Testis (tissue), 3 donors: Measurements from ENCODE around the gene SACM1L. TPM values are rescaled to one million over a fixed set of nuclear protein-coding genes. Genes with fewer than 3 reads are reported as not detected.

ENCODE experiments used
- DNase-seq: peaks from one replicate; pipeline ENCODE4 v3.0.0-alpha.2; 2019
- H3K27ac ChIP-seq, 2 donors: fragments of 200-600 bp; sonication (generic); one replicate each; pipeline ENCODE4 v1.5.1; 2019
- H3K27me3 ChIP-seq: fragments of 200-600 bp; sonication (generic); one replicate; pipeline ENCODE4 v1.5.1; 2019
- H3K36me3 ChIP-seq: fragments of 200-600 bp; sonication (generic); one replicate; pipeline ENCODE4 v1.5.1; 2017; ENCODE audit warnings: low read depth; ENCODE audit errors: missing control alignments
- H3K4me1 ChIP-seq: fragments of 200-600 bp; sonication (generic); one replicate; pipeline ENCODE4 v1.5.1; 2019
- H3K4me3 ChIP-seq, 2 donors: fragments of 200-600 bp; sonication (generic); one replicate each; pipeline ENCODE4 v1.5.1; 2017 to 2019
- H3K9me3 ChIP-seq: fragments of 200-600 bp; sonication (generic); one replicate; pipeline ENCODE4 v1.5.1; 2017
- CTCF ChIP-seq, 3 experiments: fragments of 450-650 bp in 2 of 3; fragments of 200-600 bp in 1 of 3; sonication (generic) in 1 of 3; IDR thresholded peaks; one replicate each; pipeline ENCODE4 v1.5.1; 2016 to 2019; ENCODE audit warnings: antibody characterized with exemption in 3 of 3, mild to moderate bottlenecking in 2 of 3, moderate library complexity in 1 of 3
- POLR2A ChIP-seq: fragments of 450-650 bp; IDR thresholded peaks from one replicate; pipeline ENCODE4 v1.6.1; 2017; ENCODE audit warnings: antibody characterized with exemption, mild to moderate bottlenecking, moderate library complexity
- WGBS, 2 donors: methylation state at CpG; one replicate each; pipeline ENCODE4 v1.1.5; 2018; 5-methylcytosine and 5-hydroxymethylcytosine counted together
- intact Hi-C: fragments of 100-400 bp; cut with DNase I; formaldehyde crosslinking; loops from one replicate; pipeline ENCODE4 v1.15.1; 2023; ENCODE audit warnings: low total_unique reads
- polyA plus RNA-seq: library from polyadenylated mRNA; stranded (reverse); fragments of 350-450 nt; fragmentation: Illumina TruSeq; extraction: RNeasy Lipid Tissue Mini Kit (QIAGEN cat#74804); gene quantifications from one replicate; pipeline ENCODE4 v1.2.3, GENCODE V29; 2014; ENCODE audit warnings: low read depth, low replicate concordance; ENCODE audit not compliant: insufficient read depth
- total RNA-seq, 2 donors: library from RNA; depleted of rRNA; stranded (reverse); fragments of >200 nt; gene quantifications; one replicate each; pipeline ENCODE4 v1.2.3, GENCODE V29; 2016

The SACM1L gene
- total and polyA plus RNA-seq, 3 donors from 2014 or later = 25.9 to 60.1 (median 48.3) TPM

- Histone ChIP-seq H3K27me3 (no peaks in the 10 kb centered on the region), H3K9me3 (no peaks in the 10 kb centered on the region), H3K4me3 (no peak overlapping the region), H3K36me3 (no peaks in the 10 kb centered on the region), H3K27ac (no peak overlapping the region), H3K4me1 (no peaks in the 10 kb centered on the region)
- TF ChIP-seq POLR2A (no peak), CTCF (IDR thresholded peaks at IDR 0.05) (no peak)
- DNase-seq = no peak
- WGBS, 2 donors = 90 to 95% methylated on average over 13 to 19 of the region's 19 CpGs
- intact Hi-C loops = no loop called here
Measured at GRCh38 chr3:45762647-45763302, 73.6 kb downstream of the SACM1L start.

GRCh38 chr3:45763303-45763675, 74.1 kb downstream of the SACM1L start:
- no peak overlapping the region for H3K4me3 ChIP-seq
- 93% methylated on average over 5 of the region's 5 CpGs; no CpG with 5 or more reads in 1 of the 2 donors for WGBS, 2 donors
- H3K27ac ChIP-seq = no peak overlapping the region
- H3K4me1 ChIP-seq = no peaks in the 10 kb centered on the region
- H3K36me3 ChIP-seq = no peaks in the 10 kb centered on the region
- no peaks in the 10 kb centered on the region for H3K27me3 ChIP-seq
- H3K9me3 ChIP-seq = no peaks in the 10 kb centered on the region
- no peak for DNase-seq
- intact Hi-C loops = no loop called here
- TF ChIP-seq POLR2A (no peak), CTCF (IDR thresholded peaks at IDR 0.05) (no peak)

- Histone ChIP-seq H3K4me1 (no peaks in the 10 kb centered on the region), H3K27me3 (no peaks in the 10 kb centered on the region), H3K36me3 (no peaks in the 10 kb centered on the region), H3K4me3 (no peak overlapping the region), H3K27ac (no peak overlapping the region), H3K9me3 (no peaks in the 10 kb centered on the region)
- no peak for TF ChIP-seq CTCF (IDR thresholded peaks at IDR 0.05)
- no peak for TF ChIP-seq POLR2A
- no peak for DNase-seq
- WGBS, 2 donors = 78 to 88% methylated on average over 5 to 9 of the region's 9 CpGs
- intact Hi-C loops = no loop called here
Measured at GRCh38 chr3:45765266-45765851, 76.2 kb downstream of the SACM1L start.

GRCh38 chr3:45765958-45766357, 76.8 kb downstream of the SACM1L start:
- no peak for DNase-seq
- H3K4me1 ChIP-seq = no peaks in the 10 kb centered on the region
- intact Hi-C loops = no loop called here
- no peaks in the 10 kb centered on the region for H3K27me3 ChIP-seq
- TF ChIP-seq CTCF (IDR thresholded peaks at IDR 0.05) (no peak), POLR2A (no peak)
- H3K9me3 ChIP-seq = no peaks in the 10 kb centered on the region
- WGBS, 2 donors = 82 to 89% methylated on average over 8 of the region's 8 CpGs
- no peak overlapping the region for H3K27ac ChIP-seq
- no peaks in the 10 kb centered on the region for H3K36me3 ChIP-seq
- H3K4me3 ChIP-seq = no peak overlapping the region
